SK-N-SH (cell line): ENCODE data around the gene ELAVL2. TPM values are rescaled to one million over a fixed set of nuclear protein-coding genes. Genes with fewer than 3 reads are reported as not detected.

Experiments
- CTCF ChIA-PET: fragments of 300-600, 350-600 bp; formaldehyde crosslinking; extraction: SDS; loops from one replicate; lab custom pipeline; 2021; lab: Yijun Ruan, JAX
- POLR2A ChIA-PET: fragments of 350-600 bp; sonication (Branson Sonifier 250); formaldehyde crosslinking; extraction: SDS; loops from one replicate; lab custom pipeline; 2020; ENCODE audit warnings: antibody characterized with exemption, inconsistent platforms; lab: Yijun Ruan, JAX
- DNase-seq: peaks from one replicate; pipeline ENCODE4 v3.0.0; 2012
- H2AFZ ChIP-seq: fragments of 200-600 bp; sonication (generic); 2 replicates; pipeline ENCODE4 v1.8.1; 2016; ENCODE audit warnings: antibody characterized with exemption, mild to moderate bottlenecking, low read depth
- H3F3A ChIP-seq: fragments of 200-600 bp; sonication (generic); replicated peaks from 2 replicates; pipeline ENCODE3; 2016; ENCODE audit warnings: antibody characterized with exemption, mild to moderate bottlenecking; ENCODE audit not compliant: insufficient read depth
- H3K27ac ChIP-seq, 2 experiments: fragments of 200-500 bp in 1 of 2; fragments of 200-600 bp in 1 of 2; sonication (Bioruptor generic) in 1 of 2; sonication (generic), shearing (Covaris generic) in 1 of 2; 2 replicates each; pipeline versions ENCODE4 v1.5.1 to v1.6.1; 2014 to 2016; ENCODE audit warnings: low read depth in 2 of 2, inconsistent platforms in 1 of 2, low read length in 1 of 2, mild to moderate bottlenecking in 1 of 2, mixed read lengths in 1 of 2
- H3K27me3 ChIP-seq: fragments of 200-600 bp; sonication (generic), shearing (Covaris generic); 2 replicates; pipeline ENCODE4 v1.6.1; 2016; ENCODE audit warnings: mixed run types; ENCODE audit not compliant: insufficient read depth
- H3K36me3 ChIP-seq, 2 experiments: fragments of 200-500 bp in 1 of 2; fragments of 200-600 bp in 1 of 2; sonication (Bioruptor generic) in 1 of 2; sonication (generic) in 1 of 2; replicated peaks in 1 of 2; 2 replicates each; pipeline versions ENCODE3 to v1.5.1; 2014 to 2016; ENCODE audit warnings: low read length in 1 of 2, mild to moderate bottlenecking in 1 of 2; ENCODE audit not compliant: insufficient read depth in 2 of 2, control insufficient read depth in 1 of 2
- H3K4me1 ChIP-seq, 2 experiments: fragments of 200-500 bp in 1 of 2; fragments of 200-600 bp in 1 of 2; sonication (Bioruptor generic) in 1 of 2; sonication (generic), shearing (Covaris generic) in 1 of 2; 2 replicates each; pipeline versions ENCODE4 v1.5.1 to v1.6.1; 2014 to 2016; ENCODE audit warnings: low read depth in 1 of 2, low read length in 1 of 2, mixed run types in 1 of 2; ENCODE audit not compliant: insufficient read depth in 2 of 2, control insufficient read depth in 1 of 2
- H3K4me2 ChIP-seq: fragments of 200-600 bp; sonication (generic), shearing (Covaris generic); 2 replicates; pipeline ENCODE4 v1.6.1; 2017; ENCODE audit warnings: mixed run types
- H3K4me3 ChIP-seq, 2 experiments: fragments of 200-500 bp in 1 of 2; fragments of 200-600 bp in 1 of 2; sonication (Bioruptor generic) in 1 of 2; sonication (generic), shearing (Covaris generic) in 1 of 2; 2 replicates each; pipeline versions ENCODE4 v1.5.1 to v1.8.1; 2014 to 2016; ENCODE audit warnings: low read depth in 2 of 2, inconsistent platforms in 1 of 2, low read length in 1 of 2, mild to moderate bottlenecking in 1 of 2, mixed read lengths in 1 of 2, moderate library complexity in 1 of 2
- H3K79me2 ChIP-seq: fragments of 200-600 bp; sonication (generic); 2 replicates; pipeline ENCODE4 v1.8.1; 2017; ENCODE audit warnings: mild to moderate bottlenecking; ENCODE audit not compliant: insufficient read depth
- H3K9ac ChIP-seq: fragments of 200-600 bp; sonication (generic); 2 replicates; pipeline ENCODE4 v1.6.1; 2017; ENCODE audit warnings: mixed run types
- H3K9me2 ChIP-seq: fragments of 200-600 bp; sonication (generic); 2 replicates; pipeline ENCODE4 v1.6.1; 2017; ENCODE audit warnings: mixed run types
- H3K9me3 ChIP-seq: fragments of 200-600 bp; sonication (generic); 2 replicates; pipeline ENCODE4 v1.6.1; 2017; ENCODE audit warnings: mixed run types, mild to moderate bottlenecking, moderate library complexity
- H4K20me1 ChIP-seq: fragments of 200-600 bp; sonication (generic); 2 replicates; pipeline ENCODE4 v1.6.1; 2017; ENCODE audit warnings: mild to moderate bottlenecking, mixed run types; ENCODE audit not compliant: insufficient read depth
- FOSL2 ChIP-seq: IDR thresholded peaks from 2 replicates; pipeline ENCODE4 v1.4.0; 2012; ENCODE audit warnings: low read depth, mild to moderate bottlenecking, moderate library complexity, borderline replicate concordance
- GABPA ChIP-seq: IDR thresholded peaks from 2 replicates; pipeline ENCODE4 v1.4.0; 2012; ENCODE audit warnings: low read depth, mild to moderate bottlenecking
- NFIC ChIP-seq: IDR thresholded peaks from 2 replicates; pipeline ENCODE4 v1.4.0; 2012; ENCODE audit warnings: borderline replicate concordance
- PBX3 ChIP-seq: IDR thresholded peaks from 2 replicates; pipeline ENCODE4; 2012
- RCOR1 ChIP-seq: fragments of 150-350 bp; IDR thresholded peaks from 2 replicates; pipeline ENCODE4 v1.6.1; 2017; ENCODE audit warnings: antibody characterized with exemption, low read length
- SIN3A ChIP-seq: IDR thresholded peaks from 2 replicates; pipeline ENCODE4 v1.6.1; 2012; ENCODE audit warnings: low read depth, mild to moderate bottlenecking, low read length, moderate library complexity, borderline replicate concordance
- SMC3 ChIP-seq: IDR thresholded peaks from 2 replicates; pipeline ENCODE4 v1.6.1; 2012; ENCODE audit warnings: low read depth, low read length, improper control_type of control experiment
- TAF1 ChIP-seq: IDR thresholded peaks from 2 replicates; pipeline ENCODE4 v1.6.1; 2012; ENCODE audit warnings: low read depth, mild to moderate bottlenecking, low read length, moderate library complexity, borderline replicate concordance
- TCF12 ChIP-seq: IDR thresholded peaks from 2 replicates; pipeline ENCODE4 v1.4.0; 2012
- TEAD4 ChIP-seq: IDR thresholded peaks from 2 replicates; pipeline ENCODE4 v1.4.0; 2012; ENCODE audit warnings: mild to moderate bottlenecking, borderline replicate concordance; ENCODE audit not compliant: insufficient read depth
- USF1 ChIP-seq: IDR thresholded peaks from 2 replicates; pipeline ENCODE4 v1.4.0; 2012; ENCODE audit warnings: low read depth, borderline replicate concordance
- YY1 ChIP-seq: IDR thresholded peaks from 2 replicates; pipeline ENCODE4 v1.4.0; 2012; ENCODE audit warnings: low read depth, mild to moderate bottlenecking
- ZBTB33 ChIP-seq: IDR thresholded peaks from 2 replicates; pipeline ENCODE4 v1.4.0; 2012; ENCODE audit warnings: low read depth, borderline replicate concordance
- WGBS: methylation state at CpG from one replicate; pipeline ENCODE4 v1.1.6; 2017; ENCODE audit warnings: low lambda C conversion rate; 5-methylcytosine and 5-hydroxymethylcytosine counted together
- polyA plus RNA-seq, 3 experiments: library from polyadenylated mRNA; depleted of rRNA; stranded (reverse); fragments of >200 nt; gene quantifications; 2 replicates each; pipeline ENCODE4 v1.2.3, GENCODE V29; 2012
- TF ChIP-seq, protein P1 (sequence below): IDR thresholded peaks from 2 replicates; pipeline ENCODE4 v1.4.0; 2012; ENCODE audit warnings: low read depth

ELAVL2 gene
- polyA plus RNA-seq, 1 of the 3 experiments (the other 2 are of a cell fraction) = 0.15 TPM

DNA sequence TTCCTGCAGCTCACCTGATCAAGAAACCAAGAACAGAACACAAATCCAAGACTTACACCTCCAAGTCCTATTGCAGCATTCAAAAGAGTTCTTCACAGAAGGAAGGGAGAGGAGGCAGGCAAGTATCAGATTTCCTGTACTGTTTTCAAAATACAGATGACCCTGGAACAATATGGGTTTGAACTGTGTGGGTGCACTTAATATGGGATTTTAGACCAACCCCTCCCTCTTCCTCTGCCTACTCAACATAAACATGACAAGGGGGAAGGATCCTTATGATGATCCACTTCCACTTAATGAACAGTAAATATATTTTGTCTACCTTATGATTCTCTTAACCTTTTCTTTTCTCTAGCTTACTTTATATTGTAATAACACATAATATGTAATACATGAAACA lies 104.6 kb downstream of the ELAVL2 start:
- no peaks in the 10 kb centered on the region for H3K27me3 ChIP-seq
- no peaks in the 10 kb centered on the region for H3K79me2 ChIP-seq
- H3K9ac ChIP-seq = no peak overlapping the region
- no peak for DNase-seq
- no peaks in the 10 kb centered on the region; a peak in 1 of 4 replicates for H3K4me1 ChIP-seq
- H2AFZ ChIP-seq = no peak overlapping the region
- no peak overlapping the region for H3K4me3 ChIP-seq
- ChIA-PET CTCF (no interaction called here), POLR2A (no interaction called here)
- H3K27ac ChIP-seq = no peak overlapping the region
- H3K9me3 ChIP-seq = no peaks in the 10 kb centered on the region
- H4K20me1 ChIP-seq = no peaks in the 10 kb centered on the region
- H3K4me2 ChIP-seq = no peak overlapping the region
- TF ChIP-seq SMC3 = no peak
- TF ChIP-seq TEAD4 = no peak
- no peak for TF ChIP-seq RCOR1
- TF ChIP-seq, protein P1, sequence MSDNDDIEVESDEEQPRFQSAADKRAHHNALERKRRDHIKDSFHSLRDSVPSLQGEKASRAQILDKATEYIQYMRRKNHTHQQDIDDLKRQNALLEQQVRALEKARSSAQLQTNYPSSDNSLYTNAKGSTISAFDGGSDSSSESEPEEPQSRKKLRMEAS = no peak
- no peak for TF ChIP-seq SIN3A
- TF ChIP-seq USF1 = no peak
- TF ChIP-seq NFIC = no peak
- TF ChIP-seq TAF1 = no peak
- no peak for TF ChIP-seq YY1
- no peak for TF ChIP-seq ZBTB33
- TF ChIP-seq FOSL2 = no peak
- TF ChIP-seq TCF12 = no peak
- H3K9me2 ChIP-seq = no peaks in the 10 kb centered on the region
- no peaks in the 10 kb centered on the region for H3F3A ChIP-seq
- no peaks in the 10 kb centered on the region for H3K36me3 ChIP-seq

GRCh38 chr9:23717505-23717904 lies 108.5 kb downstream of the ELAVL2 start:
- Histone ChIP-seq H3F3A (no peaks in the 10 kb centered on the region), H4K20me1 (no peaks in the 10 kb centered on the region), H3K4me1 (no peaks in the 10 kb centered on the region; a peak in 1 of 4 replicates), H3K4me3 (no peak overlapping the region), H3K27ac (no peak overlapping the region), H3K9me2 (no peaks in the 10 kb centered on the region), H2AFZ (no peak overlapping the region), H3K4me2 (no peak overlapping the region), H3K27me3 (no peaks in the 10 kb centered on the region), H3K79me2 (no peaks in the 10 kb centered on the region), H3K9me3 (no peaks in the 10 kb centered on the region), H3K9ac (no peak overlapping the region), H3K36me3 (no peaks in the 10 kb centered on the region)
- 38% methylated on average over 2 of the region's 2 CpGs for WGBS
- CTCF ChIA-PET = interaction anchor here (0.8 kb wide), 1 partner anchor 593 kb away, joined by 3 read pairs; no protein-coding TSS in a partner anchor
- POLR2A ChIA-PET = no interaction called here
- no peak for DNase-seq
- no peak for TF ChIP-seq YY1
- TF ChIP-seq GABPA = no peak
- no peak for TF ChIP-seq SMC3
- no peak for TF ChIP-seq PBX3
